IPS DF 19.7 (cell line): Measurements from ENCODE around the gene LRMDA.

Experiments used
- DNase-seq: peaks from one replicate; pipeline ENCODE4 v3.0.0-alpha.2; 2013; ENCODE audit warnings: low read depth, low spot score

LRMDA gene

GRCh38 chr10:75538765-75539164 lies 107.3 kb downstream of the LRMDA start:
- no peak for DNase-seq

GRCh38 chr10:75540357-75540966 lies 109.0 kb downstream of the LRMDA start:
- DNase-seq, result no peak

GRCh38 chr10:75540981-75541380 lies 109.6 kb downstream of the LRMDA start:
- DNase-seq, result no peak

- DNase-seq, result no peak
Observed at GRCh38 chr10:75541411-75541810, 110.0 kb downstream of the LRMDA start.

GRCh38 chr10:75542084-75542483 lies 110.7 kb downstream of the LRMDA start:
- no peak for DNase-seq

GRCh38 chr10:75542906-75543305 lies 111.5 kb downstream of the LRMDA start:
- DNase-seq, result no peak

- DNase-seq, result no peak
Observed at GRCh38 chr10:75544386-75544785, 113.0 kb downstream of the LRMDA start.

- DNase-seq, result no peak
Observed at GRCh38 chr10:75544993-75545706, 113.7 kb downstream of the LRMDA start.

- DNase-seq, result no peak
Observed at GRCh38 chr10:75546004-75546403, 114.6 kb downstream of the LRMDA start.

- no peak for DNase-seq
Observed at GRCh38 chr10:75547391-75548298, 116.2 kb downstream of the LRMDA start.

GRCh38 chr10:75548356-75548755 lies 116.9 kb downstream of the LRMDA start:
- no peak for DNase-seq

- no peak for DNase-seq
Observed at GRCh38 chr10:75550191-75550590, 118.8 kb downstream of the LRMDA start.

- DNase-seq, result no peak
Observed at GRCh38 chr10:75552171-75552570, 120.7 kb downstream of the LRMDA start.

- no peak for DNase-seq
Observed at GRCh38 chr10:75553550-75553949, 122.1 kb downstream of the LRMDA start.

- no peak for DNase-seq
Observed at GRCh38 chr10:75555323-75555722, 123.9 kb downstream of the LRMDA start.

GRCh38 chr10:75556320-75556719 lies 124.9 kb downstream of the LRMDA start:
- DNase-seq, result no peak

GRCh38 chr10:75565286-75566251 lies 134.1 kb downstream of the LRMDA start:
- no peak for DNase-seq

- no peak for DNase-seq
Observed at GRCh38 chr10:75568450-75569130, 137.2 kb downstream of the LRMDA start.

GRCh38 chr10:75569506-75569905 lies 138.1 kb downstream of the LRMDA start:
- DNase-seq, result no peak

GRCh38 chr10:75572478-75572877 lies 141.1 kb downstream of the LRMDA start:
- DNase-seq, result no peak

- no peak for DNase-seq
Observed at GRCh38 chr10:75575940-75576339, 144.5 kb downstream of the LRMDA start.
